Esophagus muscularis mucosa (tissue), 4 donors: ENCODE results near the gene APOBR.

Experiments used
- EP300 ChIP-seq: sonication (generic); formaldehyde crosslinking; IDR thresholded peaks from one replicate; pipeline ENCODE4 v1.6.1; 2017; ENCODE audit warnings: antibody characterized with exemption
- POLR2AphosphoS5 ChIP-seq, 2 donors: sonication (generic); formaldehyde crosslinking; IDR thresholded peaks; one replicate each; pipeline ENCODE4 v1.6.1; 2017; ENCODE audit warnings: antibody characterized with exemption in 2 of 2
- TF ChIP-seq, protein P1 (sequence below), 3 experiments: fragments of 200-600 bp in 2 of 3; fragments of 450-650 bp in 1 of 3; sonication (generic) in 2 of 3; IDR thresholded peaks; one replicate each; pipeline ENCODE4 v1.5.1; 2017 to 2019; ENCODE audit warnings: antibody characterized with exemption in 3 of 3, mild to moderate bottlenecking in 2 of 3, moderate library complexity in 1 of 3

DNA sequence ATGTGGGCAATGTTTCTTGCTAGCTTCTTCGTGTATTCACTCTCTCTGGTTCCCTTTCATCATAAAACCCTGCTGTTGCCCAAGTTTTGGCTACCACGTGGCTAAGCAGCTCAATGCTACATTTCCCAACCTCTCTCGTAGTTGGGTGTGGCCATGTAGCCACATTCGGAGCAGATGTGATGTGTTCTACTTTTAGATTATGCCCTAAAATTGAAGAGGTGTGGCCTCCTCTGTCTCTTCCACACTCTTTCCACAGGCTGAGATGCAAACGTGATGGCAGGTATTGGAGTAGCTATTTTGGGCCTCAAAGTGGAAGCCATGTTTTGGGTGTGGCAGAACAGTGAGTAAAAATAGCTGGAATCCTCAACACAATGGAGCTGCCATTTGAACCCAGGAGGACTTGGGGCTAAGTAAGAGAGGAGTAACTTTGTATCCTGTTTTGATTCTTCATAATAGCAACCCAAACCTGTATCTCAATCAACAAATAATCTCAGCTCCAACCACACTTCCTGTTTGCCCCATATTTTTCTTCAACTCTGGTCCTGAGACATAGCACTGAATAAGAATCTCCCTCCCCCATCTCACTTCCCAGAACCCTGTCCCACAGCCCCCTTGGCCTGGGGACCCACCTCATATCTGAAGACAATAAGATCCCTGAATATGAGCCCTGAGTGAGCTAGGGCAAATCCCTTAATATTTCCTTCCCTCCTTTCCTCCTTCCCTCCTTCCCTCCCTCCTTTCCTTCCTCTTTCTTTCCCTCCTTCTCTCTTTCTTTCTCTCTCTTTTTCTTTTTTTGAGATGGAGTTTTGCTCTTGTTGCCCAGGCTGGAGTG is 40.3 kb downstream of the APOBR start:
- no peak for TF ChIP-seq EP300
- TF ChIP-seq, protein P1, sequence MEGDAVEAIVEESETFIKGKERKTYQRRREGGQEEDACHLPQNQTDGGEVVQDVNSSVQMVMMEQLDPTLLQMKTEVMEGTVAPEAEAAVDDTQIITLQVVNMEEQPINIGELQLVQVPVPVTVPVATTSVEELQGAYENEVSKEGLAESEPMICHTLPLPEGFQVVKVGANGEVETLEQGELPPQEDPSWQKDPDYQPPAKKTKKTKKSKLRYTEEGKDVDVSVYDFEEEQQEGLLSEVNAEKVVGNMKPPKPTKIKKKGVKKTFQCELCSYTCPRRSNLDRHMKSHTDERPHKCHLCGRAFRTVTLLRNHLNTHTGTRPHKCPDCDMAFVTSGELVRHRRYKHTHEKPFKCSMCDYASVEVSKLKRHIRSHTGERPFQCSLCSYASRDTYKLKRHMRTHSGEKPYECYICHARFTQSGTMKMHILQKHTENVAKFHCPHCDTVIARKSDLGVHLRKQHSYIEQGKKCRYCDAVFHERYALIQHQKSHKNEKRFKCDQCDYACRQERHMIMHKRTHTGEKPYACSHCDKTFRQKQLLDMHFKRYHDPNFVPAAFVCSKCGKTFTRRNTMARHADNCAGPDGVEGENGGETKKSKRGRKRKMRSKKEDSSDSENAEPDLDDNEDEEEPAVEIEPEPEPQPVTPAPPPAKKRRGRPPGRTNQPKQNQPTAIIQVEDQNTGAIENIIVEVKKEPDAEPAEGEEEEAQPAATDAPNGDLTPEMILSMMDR (IDR thresholded peaks at IDR 0.05), result no peak
- peak; percentile 68 to 76 for TF ChIP-seq POLR2AphosphoS5 (IDR thresholded peaks at IDR 0.05)
